SU-DHL-6 (cell line): ENCODE results near the gene UBE2L5.

Experiments
- EZH2phosphoT487 ChIP-seq: fragments of 200-600 bp; sonication (generic), shearing (Covaris generic); conservative IDR thresholded peaks from 2 replicates; pipeline ENCODE4 v1.6.1; 2018; ENCODE audit warnings: mild to moderate bottlenecking, antibody characterized with exemption, low read length, moderate library complexity, mixed read lengths
- TF ChIP-seq, protein P1 (sequence below): fragments of 200-600 bp; sonication (generic); IDR thresholded peaks from one replicate; pipeline ENCODE4 v1.5.1; 2017; ENCODE audit warnings: antibody characterized with exemption, mild to moderate bottlenecking, low read length, moderate library complexity; ENCODE audit not compliant: insufficient read depth, poor library complexity, severe bottlenecking

DNA sequence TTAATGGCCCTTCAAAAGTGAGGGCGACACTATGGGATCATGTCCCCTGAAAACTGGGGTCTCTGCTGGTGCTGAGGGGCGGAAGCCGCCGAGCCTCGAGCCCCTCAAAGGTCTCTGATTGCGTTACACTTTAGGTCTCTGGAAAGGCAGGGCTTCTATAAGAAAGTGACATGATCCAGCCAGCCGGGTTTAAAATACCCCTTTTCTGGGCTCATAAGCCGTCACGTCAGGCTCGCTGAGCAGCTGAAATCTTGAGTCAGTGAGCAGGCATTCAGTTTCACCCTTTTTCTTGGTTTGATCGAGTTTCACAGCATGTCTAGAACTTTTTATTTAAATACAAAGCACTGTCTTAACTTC lies 44.0 kb downstream of the UBE2L5 start:
- TF ChIP-seq, protein P1, sequence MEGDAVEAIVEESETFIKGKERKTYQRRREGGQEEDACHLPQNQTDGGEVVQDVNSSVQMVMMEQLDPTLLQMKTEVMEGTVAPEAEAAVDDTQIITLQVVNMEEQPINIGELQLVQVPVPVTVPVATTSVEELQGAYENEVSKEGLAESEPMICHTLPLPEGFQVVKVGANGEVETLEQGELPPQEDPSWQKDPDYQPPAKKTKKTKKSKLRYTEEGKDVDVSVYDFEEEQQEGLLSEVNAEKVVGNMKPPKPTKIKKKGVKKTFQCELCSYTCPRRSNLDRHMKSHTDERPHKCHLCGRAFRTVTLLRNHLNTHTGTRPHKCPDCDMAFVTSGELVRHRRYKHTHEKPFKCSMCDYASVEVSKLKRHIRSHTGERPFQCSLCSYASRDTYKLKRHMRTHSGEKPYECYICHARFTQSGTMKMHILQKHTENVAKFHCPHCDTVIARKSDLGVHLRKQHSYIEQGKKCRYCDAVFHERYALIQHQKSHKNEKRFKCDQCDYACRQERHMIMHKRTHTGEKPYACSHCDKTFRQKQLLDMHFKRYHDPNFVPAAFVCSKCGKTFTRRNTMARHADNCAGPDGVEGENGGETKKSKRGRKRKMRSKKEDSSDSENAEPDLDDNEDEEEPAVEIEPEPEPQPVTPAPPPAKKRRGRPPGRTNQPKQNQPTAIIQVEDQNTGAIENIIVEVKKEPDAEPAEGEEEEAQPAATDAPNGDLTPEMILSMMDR: no peak
- no peak for TF ChIP-seq EZH2phosphoT487
